HG03575 (cell line): Measurements from ENCODE around the gene RPL23.

Experiments
- ATAC-seq: cut with Tn5 transposase; IDR thresholded peaks from one replicate; pipeline ENCODE4 v1.9.1; 2021; ENCODE audit not compliant: unreplicated experiment, insufficient number of reproducible peaks, low FRiP score; ENCODE audit errors: extremely low read depth

Gene RPL23

GRCh38 chr17:38885728-38886642 lies 32.5 kb upstream of the RPL23 start:
- ATAC-seq = no peak

GRCh38 chr17:38885044-38885727 lies 31.7 kb upstream of the RPL23 start:
- no peak for ATAC-seq

- no peak for ATAC-seq
Observed at GRCh38 chr17:38883592-38884526, 30.3 kb upstream of the RPL23 start.

- ATAC-seq = no peak
Observed at GRCh38 chr17:38882870-38883269, 29.3 kb upstream of the RPL23 start.

GRCh38 chr17:38881600-38882191 lies 28.2 kb upstream of the RPL23 start:
- no peak for ATAC-seq

GRCh38 chr17:38879878-38880665 lies 26.6 kb upstream of the RPL23 start:
- ATAC-seq = no peak

- ATAC-seq = no peak
Observed at GRCh38 chr17:38877130-38877851, 23.8 kb upstream of the RPL23 start.

- ATAC-seq = no peak
Observed at GRCh38 chr17:38875477-38876075, 22.1 kb upstream of the RPL23 start.

GRCh38 chr17:38874505-38875400 lies 21.2 kb upstream of the RPL23 start:
- ATAC-seq = no peak

- ATAC-seq = no peak
Observed at GRCh38 chr17:38873640-38874380, 20.3 kb upstream of the RPL23 start.

- ATAC-seq = no peak
Observed at GRCh38 chr17:38872671-38873385, 19.3 kb upstream of the RPL23 start.

GRCh38 chr17:38872027-38872511 lies 18.5 kb upstream of the RPL23 start:
- no peak for ATAC-seq

GRCh38 chr17:38871247-38872015 lies 17.9 kb upstream of the RPL23 start:
- no peak for ATAC-seq
